B cell (primary cell): ENCODE data around the gene HHIPL2.
"Not testable (repeated sequence)": the region's sequence is repeated elsewhere in the genome, so short reads cannot be mapped to it uniquely, and the experiment has no call there.

Experiments
- CTCF ChIP-seq: fragments of 200-600 bp; IDR thresholded peaks from one replicate; pipeline ENCODE4 v1.8.0; 2022; ENCODE audit warnings: antibody characterized with exemption, mild to moderate bottlenecking
- EZH2 ChIP-seq: IDR thresholded peaks from 2 replicates; pipeline ENCODE4 v1.6.1; 2012; ENCODE audit warnings: borderline replicate concordance, low read depth, mild to moderate bottlenecking, moderate library complexity, low read length; ENCODE audit not compliant: insufficient read depth, poor library complexity, severe bottlenecking

- not testable (repeated sequence) for TF ChIP-seq CTCF, EZH2
Measured at GRCh38 chr1:222476436-222476835, 71.5 kb downstream of the HHIPL2 start.
